OCI-LY3 (cell line): ENCODE results near the gene CLSTN2.

ENCODE experiments used
- H2AFZ ChIP-seq: fragments of 200-600, 300-600 bp; shearing (Covaris generic); 2 replicates; pipeline ENCODE4 v1.6.0; 2014; ENCODE audit warnings: antibody characterized with exemption, low read depth, low read length
- H3K27ac ChIP-seq: fragments of 200-600, 300-600 bp; sonication (generic); 2 replicates; pipeline ENCODE4 v1.5.1; 2014; ENCODE audit warnings: mild to moderate bottlenecking, low read length, moderate library complexity, mixed read lengths
- H3K27me3 ChIP-seq: fragments of 200-600, 300-600 bp; sonication (generic); 2 replicates; pipeline ENCODE4 v1.6.1; 2014; ENCODE audit warnings: low read depth, low read length, mixed read lengths
- H3K36me3 ChIP-seq: fragments of 200-600, 300-600 bp; sonication (generic); replicated peaks from 2 replicates; pipeline ENCODE3; 2014; ENCODE audit warnings: low read depth, low read length, mixed read lengths
- H3K4me1 ChIP-seq: fragments of 300-600, 200-600 bp; sonication (generic); 2 replicates; pipeline ENCODE4 v1.6.1; 2014; ENCODE audit warnings: low read length, mixed read lengths
- H3K4me2 ChIP-seq: fragments of 200-600, 300-600 bp; sonication (generic); 2 replicates; pipeline ENCODE4 v1.6.1; 2014; ENCODE audit warnings: low read length, mixed read lengths
- H3K4me3 ChIP-seq: fragments of 300-600, 200-600 bp; sonication (generic); 2 replicates; pipeline ENCODE4 v1.5.1; 2014; ENCODE audit warnings: antibody characterized with exemption, mild to moderate bottlenecking, low read length, moderate library complexity
- H3K79me2 ChIP-seq: fragments of 300-600, 200-600 bp; shearing (Covaris generic); 2 replicates; pipeline ENCODE4 v1.6.1; 2014; ENCODE audit warnings: mild to moderate bottlenecking, low read length, mixed read lengths
- H3K9ac ChIP-seq: fragments of 300-600, 200-600 bp; shearing (Covaris generic); 2 replicates; pipeline ENCODE4 v1.6.0; 2014; ENCODE audit warnings: mild to moderate bottlenecking, low read length, moderate library complexity
- H3K9me3 ChIP-seq: fragments of 200-600, 300-600 bp; shearing (Covaris generic); 2 replicates; pipeline ENCODE4 v1.6.1; 2014; ENCODE audit warnings: low read length, mixed read lengths; ENCODE audit not compliant: insufficient read depth
- H4K20me1 ChIP-seq: fragments of 200-600, 300-600 bp; sonication (generic); 2 replicates; pipeline ENCODE4 v1.6.1; 2016; ENCODE audit warnings: low read length, mixed read lengths; ENCODE audit not compliant: insufficient read depth
- CTCF ChIP-seq: fragments of 200-600, 300-600 bp; sonication (generic); IDR thresholded peaks from 2 replicates; pipeline ENCODE4 v1.5.1; 2014; ENCODE audit warnings: antibody characterized with exemption, low read length, low read depth
- EZH2phosphoT487 ChIP-seq: fragments of 200-600 bp; shearing (Covaris generic); IDR thresholded peaks from 2 replicates; pipeline ENCODE4 v1.6.1; 2018; ENCODE audit warnings: antibody characterized with exemption, mixed run types, low read depth

The CLSTN2 gene

GRCh38 chr3:140189267-140189666 lies 254.3 kb downstream of the CLSTN2 start:
- H3K27me3 ChIP-seq = no peaks in the 10 kb centered on the region
- no peaks in the 10 kb centered on the region for H3K79me2 ChIP-seq
- no peaks in the 10 kb centered on the region for H3K36me3 ChIP-seq
- no peak overlapping the region for H3K4me2 ChIP-seq
- H2AFZ ChIP-seq = no peak overlapping the region
- H3K27ac ChIP-seq = no peak overlapping the region
- no peaks in the 10 kb centered on the region for H3K4me1 ChIP-seq
- H3K9ac ChIP-seq = no peak overlapping the region
- H3K4me3 ChIP-seq = no peak overlapping the region
- H4K20me1 ChIP-seq = no peaks in the 10 kb centered on the region
- H3K9me3 ChIP-seq = no peaks in the 10 kb centered on the region; the same call in 1 of the 2 replicates
- no peak for TF ChIP-seq EZH2phosphoT487
- TF ChIP-seq CTCF = no peak

- Histone ChIP-seq H3K79me2 (no peaks in the 10 kb centered on the region), H3K4me2 (no peak overlapping the region), H3K9ac (no peak overlapping the region), H3K4me1 (no peaks in the 10 kb centered on the region), H4K20me1 (no peaks in the 10 kb centered on the region), H3K36me3 (no peaks in the 10 kb centered on the region), H3K9me3 (no peaks in the 10 kb centered on the region; the same call in 1 of the 2 replicates), H2AFZ (no peak overlapping the region), H3K27me3 (no peaks in the 10 kb centered on the region), H3K27ac (no peak overlapping the region), H3K4me3 (no peak overlapping the region)
- no peak for TF ChIP-seq CTCF
- TF ChIP-seq EZH2phosphoT487 = no peak
Measured at GRCh38 chr3:140189976-140190375, 255.0 kb downstream of the CLSTN2 start.

- no peaks in the 10 kb centered on the region for H3K36me3 ChIP-seq
- no peaks in the 10 kb centered on the region for H3K4me1 ChIP-seq
- no peak overlapping the region for H2AFZ ChIP-seq
- no peaks in the 10 kb centered on the region for H4K20me1 ChIP-seq
- no peaks in the 10 kb centered on the region; the same call in 1 of the 2 replicates for H3K9me3 ChIP-seq
- no peak for TF ChIP-seq CTCF
- TF ChIP-seq EZH2phosphoT487 = no peak
- no peak overlapping the region for H3K4me2 ChIP-seq
- H3K27me3 ChIP-seq = no peaks in the 10 kb centered on the region
- no peaks in the 10 kb centered on the region for H3K79me2 ChIP-seq
- H3K27ac ChIP-seq = no peak overlapping the region
- no peak overlapping the region for H3K9ac ChIP-seq
- H3K4me3 ChIP-seq = no peak overlapping the region
Measured at GRCh38 chr3:140196970-140197369, 262.0 kb downstream of the CLSTN2 start.

GRCh38 chr3:140198242-140198641 lies 263.3 kb downstream of the CLSTN2 start:
- H2AFZ ChIP-seq = no peak overlapping the region
- no peaks in the 10 kb centered on the region; the same call in 1 of the 2 replicates for H3K9me3 ChIP-seq
- H3K36me3 ChIP-seq = no peaks in the 10 kb centered on the region
- no peaks in the 10 kb centered on the region for H4K20me1 ChIP-seq
- no peaks in the 10 kb centered on the region for H3K4me1 ChIP-seq
- H3K9ac ChIP-seq = no peak overlapping the region
- H3K79me2 ChIP-seq = no peaks in the 10 kb centered on the region
- TF ChIP-seq CTCF (no peak), EZH2phosphoT487 (no peak)
- no peak overlapping the region for H3K27ac ChIP-seq
- no peak overlapping the region for H3K4me2 ChIP-seq
- no peak overlapping the region for H3K4me3 ChIP-seq
- no peaks in the 10 kb centered on the region for H3K27me3 ChIP-seq
